SK-N-SH (cell line): ENCODE data around the gene KRTAP4-3. TPM values are rescaled to one million over a fixed set of nuclear protein-coding genes. Genes with fewer than 3 reads are reported as not detected.

Experiments
- CTCF ChIA-PET: fragments of 300-600, 350-600 bp; formaldehyde crosslinking; extraction: SDS; loops from one replicate; lab custom pipeline; 2021; lab: Yijun Ruan, JAX
- POLR2A ChIA-PET: fragments of 350-600 bp; sonication (Branson Sonifier 250); formaldehyde crosslinking; extraction: SDS; loops from one replicate; lab custom pipeline; 2020; ENCODE audit warnings: antibody characterized with exemption, inconsistent platforms; lab: Yijun Ruan, JAX
- DNase-seq: peaks from one replicate; pipeline ENCODE4 v3.0.0; 2012
- H2AFZ ChIP-seq: fragments of 200-600 bp; sonication (generic); 2 replicates; pipeline ENCODE4 v1.8.1; 2016; ENCODE audit warnings: antibody characterized with exemption, mild to moderate bottlenecking, low read depth
- H3F3A ChIP-seq: fragments of 200-600 bp; sonication (generic); replicated peaks from 2 replicates; pipeline ENCODE3; 2016; ENCODE audit warnings: antibody characterized with exemption, mild to moderate bottlenecking; ENCODE audit not compliant: insufficient read depth
- H3K27ac ChIP-seq, 2 experiments: fragments of 200-500 bp in 1 of 2; fragments of 200-600 bp in 1 of 2; sonication (Bioruptor generic) in 1 of 2; sonication (generic), shearing (Covaris generic) in 1 of 2; 2 replicates each; pipeline versions ENCODE4 v1.5.1 to v1.6.1; 2014 to 2016; ENCODE audit warnings: low read depth in 2 of 2, inconsistent platforms in 1 of 2, low read length in 1 of 2, mild to moderate bottlenecking in 1 of 2, mixed read lengths in 1 of 2
- H3K27me3 ChIP-seq: fragments of 200-600 bp; sonication (generic), shearing (Covaris generic); 2 replicates; pipeline ENCODE4 v1.6.1; 2016; ENCODE audit warnings: mixed run types; ENCODE audit not compliant: insufficient read depth
- H3K36me3 ChIP-seq, 2 experiments: fragments of 200-500 bp in 1 of 2; fragments of 200-600 bp in 1 of 2; sonication (Bioruptor generic) in 1 of 2; sonication (generic) in 1 of 2; replicated peaks in 1 of 2; 2 replicates each; pipeline versions ENCODE3 to v1.5.1; 2014 to 2016; ENCODE audit warnings: low read length in 1 of 2, mild to moderate bottlenecking in 1 of 2; ENCODE audit not compliant: insufficient read depth in 2 of 2, control insufficient read depth in 1 of 2
- H3K4me1 ChIP-seq, 2 experiments: fragments of 200-500 bp in 1 of 2; fragments of 200-600 bp in 1 of 2; sonication (Bioruptor generic) in 1 of 2; sonication (generic), shearing (Covaris generic) in 1 of 2; 2 replicates each; pipeline versions ENCODE4 v1.5.1 to v1.6.1; 2014 to 2016; ENCODE audit warnings: low read depth in 1 of 2, low read length in 1 of 2, mixed run types in 1 of 2; ENCODE audit not compliant: insufficient read depth in 2 of 2, control insufficient read depth in 1 of 2
- H3K4me2 ChIP-seq: fragments of 200-600 bp; sonication (generic), shearing (Covaris generic); 2 replicates; pipeline ENCODE4 v1.6.1; 2017; ENCODE audit warnings: mixed run types
- H3K4me3 ChIP-seq, 2 experiments: fragments of 200-500 bp in 1 of 2; fragments of 200-600 bp in 1 of 2; sonication (Bioruptor generic) in 1 of 2; sonication (generic), shearing (Covaris generic) in 1 of 2; 2 replicates each; pipeline versions ENCODE4 v1.5.1 to v1.8.1; 2014 to 2016; ENCODE audit warnings: low read depth in 2 of 2, inconsistent platforms in 1 of 2, low read length in 1 of 2, mild to moderate bottlenecking in 1 of 2, mixed read lengths in 1 of 2, moderate library complexity in 1 of 2
- H3K79me2 ChIP-seq: fragments of 200-600 bp; sonication (generic); 2 replicates; pipeline ENCODE4 v1.8.1; 2017; ENCODE audit warnings: mild to moderate bottlenecking; ENCODE audit not compliant: insufficient read depth
- H3K9ac ChIP-seq: fragments of 200-600 bp; sonication (generic); 2 replicates; pipeline ENCODE4 v1.6.1; 2017; ENCODE audit warnings: mixed run types
- H3K9me2 ChIP-seq: fragments of 200-600 bp; sonication (generic); 2 replicates; pipeline ENCODE4 v1.6.1; 2017; ENCODE audit warnings: mixed run types
- H3K9me3 ChIP-seq: fragments of 200-600 bp; sonication (generic); 2 replicates; pipeline ENCODE4 v1.6.1; 2017; ENCODE audit warnings: mixed run types, mild to moderate bottlenecking, moderate library complexity
- H4K20me1 ChIP-seq: fragments of 200-600 bp; sonication (generic); 2 replicates; pipeline ENCODE4 v1.6.1; 2017; ENCODE audit warnings: mild to moderate bottlenecking, mixed run types; ENCODE audit not compliant: insufficient read depth
- CHD2 ChIP-seq: fragments of 150-350 bp; IDR thresholded peaks from 2 replicates; pipeline ENCODE4 v1.6.1; 2018; ENCODE audit warnings: low read length; ENCODE audit not compliant: partially characterized antibody
- FOXM1 ChIP-seq: IDR thresholded peaks from 2 replicates; pipeline ENCODE4 v1.4.0; 2012; ENCODE audit warnings: low read depth, mild to moderate bottlenecking
- GATA2 ChIP-seq: sonication (generic); formaldehyde crosslinking; IDR thresholded peaks from 2 replicates; pipeline ENCODE4 v1.5.0; 2020; ENCODE audit warnings: mild to moderate bottlenecking, missing genetic modification reagents
- RXRA ChIP-seq: IDR thresholded peaks from 2 replicates; pipeline ENCODE4 v1.4.0; 2012; ENCODE audit warnings: low read depth, mild to moderate bottlenecking, borderline replicate concordance
- TAF1 ChIP-seq: IDR thresholded peaks from 2 replicates; pipeline ENCODE4 v1.6.1; 2012; ENCODE audit warnings: low read depth, mild to moderate bottlenecking, low read length, moderate library complexity, borderline replicate concordance
- YY1 ChIP-seq: IDR thresholded peaks from 2 replicates; pipeline ENCODE4 v1.4.0; 2012; ENCODE audit warnings: low read depth, mild to moderate bottlenecking
- WGBS: methylation state at CpG from one replicate; pipeline ENCODE4 v1.1.6; 2017; ENCODE audit warnings: low lambda C conversion rate; 5-methylcytosine and 5-hydroxymethylcytosine counted together
- polyA plus RNA-seq, 3 experiments: library from polyadenylated mRNA; depleted of rRNA; stranded (reverse); fragments of >200 nt; gene quantifications; 2 replicates each; pipeline ENCODE4 v1.2.3, GENCODE V29; 2012
- TF ChIP-seq, protein P1 (sequence below): IDR thresholded peaks from 2 replicates; pipeline ENCODE4 v1.6.1; 2012; ENCODE audit warnings: mild to moderate bottlenecking, low read depth, low read length, moderate library complexity
- TF ChIP-seq, protein P2 (sequence below): IDR thresholded peaks from 2 replicates; pipeline ENCODE4 v1.4.0; 2012; ENCODE audit warnings: low read depth, borderline replicate concordance
- TF ChIP-seq, protein P3 (sequence below): fragments of 200-600 bp; sonication (generic); IDR thresholded peaks from 2 replicates; pipeline ENCODE4 v1.6.1; 2017; ENCODE audit warnings: antibody characterized with exemption, mild to moderate bottlenecking, moderate library complexity
- TF ChIP-seq, protein P4 (sequence below): IDR thresholded peaks from 2 replicates; pipeline ENCODE4 v1.4.0; 2012; ENCODE audit warnings: low read depth
- TF ChIP-seq, protein P5 (sequence below): IDR thresholded peaks from 2 replicates; pipeline ENCODE4 v1.4.0; 2012; ENCODE audit warnings: low read depth, borderline replicate concordance

KRTAP4-3 gene
- polyA plus RNA-seq, 1 of the 3 experiments (the other 2 are of a cell fraction) = not detected

DNA sequence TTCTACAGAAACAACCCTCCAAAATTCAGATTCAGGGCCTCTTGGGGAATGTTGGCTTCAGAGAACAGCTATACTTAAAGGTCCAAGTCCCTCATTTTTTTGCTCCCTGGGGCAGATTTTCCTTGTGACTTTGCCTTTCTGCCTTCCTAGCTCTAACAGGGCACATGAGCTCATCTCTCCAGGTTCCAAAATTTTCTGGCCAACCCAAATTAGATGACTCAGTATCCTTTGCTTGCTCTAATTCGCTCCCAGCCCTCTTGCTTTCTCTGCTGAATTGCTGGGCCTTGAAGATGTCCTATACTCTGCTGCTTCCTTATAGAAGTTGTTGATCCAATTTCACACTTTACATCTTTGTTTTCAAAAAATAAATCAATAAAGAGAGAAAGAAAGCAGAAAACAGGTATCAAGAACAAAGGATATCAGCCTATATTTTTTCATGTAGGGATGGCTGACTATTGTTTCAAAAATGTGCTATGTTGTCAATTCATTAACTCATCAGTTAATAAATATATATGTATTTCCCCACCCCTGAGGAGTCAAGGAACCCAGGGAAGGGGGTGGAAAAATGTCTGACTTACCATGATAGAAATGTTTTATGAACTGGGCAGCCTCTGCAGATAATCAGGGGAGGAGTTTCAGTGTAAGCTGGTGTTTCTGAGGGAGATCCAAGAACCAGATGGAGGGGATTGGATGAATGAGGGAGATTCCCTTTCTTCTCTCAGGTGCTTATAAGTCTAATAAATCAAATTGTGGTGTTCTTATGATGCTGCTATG lies 11.0 kb upstream of the KRTAP4-3 start:
- H3K9me2 ChIP-seq = no peaks in the 10 kb centered on the region
- H3K4me1 ChIP-seq = no peaks in the 10 kb centered on the region
- H3K36me3 ChIP-seq = no peaks in the 10 kb centered on the region
- TF ChIP-seq FOXM1 = no peak
- TF ChIP-seq, protein P1, sequence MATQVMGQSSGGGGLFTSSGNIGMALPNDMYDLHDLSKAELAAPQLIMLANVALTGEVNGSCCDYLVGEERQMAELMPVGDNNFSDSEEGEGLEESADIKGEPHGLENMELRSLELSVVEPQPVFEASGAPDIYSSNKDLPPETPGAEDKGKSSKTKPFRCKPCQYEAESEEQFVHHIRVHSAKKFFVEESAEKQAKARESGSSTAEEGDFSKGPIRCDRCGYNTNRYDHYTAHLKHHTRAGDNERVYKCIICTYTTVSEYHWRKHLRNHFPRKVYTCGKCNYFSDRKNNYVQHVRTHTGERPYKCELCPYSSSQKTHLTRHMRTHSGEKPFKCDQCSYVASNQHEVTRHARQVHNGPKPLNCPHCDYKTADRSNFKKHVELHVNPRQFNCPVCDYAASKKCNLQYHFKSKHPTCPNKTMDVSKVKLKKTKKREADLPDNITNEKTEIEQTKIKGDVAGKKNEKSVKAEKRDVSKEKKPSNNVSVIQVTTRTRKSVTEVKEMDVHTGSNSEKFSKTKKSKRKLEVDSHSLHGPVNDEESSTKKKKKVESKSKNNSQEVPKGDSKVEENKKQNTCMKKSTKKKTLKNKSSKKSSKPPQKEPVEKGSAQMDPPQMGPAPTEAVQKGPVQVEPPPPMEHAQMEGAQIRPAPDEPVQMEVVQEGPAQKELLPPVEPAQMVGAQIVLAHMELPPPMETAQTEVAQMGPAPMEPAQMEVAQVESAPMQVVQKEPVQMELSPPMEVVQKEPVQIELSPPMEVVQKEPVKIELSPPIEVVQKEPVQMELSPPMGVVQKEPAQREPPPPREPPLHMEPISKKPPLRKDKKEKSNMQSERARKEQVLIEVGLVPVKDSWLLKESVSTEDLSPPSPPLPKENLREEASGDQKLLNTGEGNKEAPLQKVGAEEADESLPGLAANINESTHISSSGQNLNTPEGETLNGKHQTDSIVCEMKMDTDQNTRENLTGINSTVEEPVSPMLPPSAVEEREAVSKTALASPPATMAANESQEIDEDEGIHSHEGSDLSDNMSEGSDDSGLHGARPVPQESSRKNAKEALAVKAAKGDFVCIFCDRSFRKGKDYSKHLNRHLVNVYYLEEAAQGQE = no peak
- TF ChIP-seq CHD2 = no peak
- TF ChIP-seq, protein P2, sequence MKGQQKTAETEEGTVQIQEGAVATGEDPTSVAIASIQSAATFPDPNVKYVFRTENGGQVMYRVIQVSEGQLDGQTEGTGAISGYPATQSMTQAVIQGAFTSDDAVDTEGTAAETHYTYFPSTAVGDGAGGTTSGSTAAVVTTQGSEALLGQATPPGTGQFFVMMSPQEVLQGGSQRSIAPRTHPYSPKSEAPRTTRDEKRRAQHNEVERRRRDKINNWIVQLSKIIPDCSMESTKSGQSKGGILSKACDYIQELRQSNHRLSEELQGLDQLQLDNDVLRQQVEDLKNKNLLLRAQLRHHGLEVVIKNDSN = no peak
- TF ChIP-seq, protein P3, sequence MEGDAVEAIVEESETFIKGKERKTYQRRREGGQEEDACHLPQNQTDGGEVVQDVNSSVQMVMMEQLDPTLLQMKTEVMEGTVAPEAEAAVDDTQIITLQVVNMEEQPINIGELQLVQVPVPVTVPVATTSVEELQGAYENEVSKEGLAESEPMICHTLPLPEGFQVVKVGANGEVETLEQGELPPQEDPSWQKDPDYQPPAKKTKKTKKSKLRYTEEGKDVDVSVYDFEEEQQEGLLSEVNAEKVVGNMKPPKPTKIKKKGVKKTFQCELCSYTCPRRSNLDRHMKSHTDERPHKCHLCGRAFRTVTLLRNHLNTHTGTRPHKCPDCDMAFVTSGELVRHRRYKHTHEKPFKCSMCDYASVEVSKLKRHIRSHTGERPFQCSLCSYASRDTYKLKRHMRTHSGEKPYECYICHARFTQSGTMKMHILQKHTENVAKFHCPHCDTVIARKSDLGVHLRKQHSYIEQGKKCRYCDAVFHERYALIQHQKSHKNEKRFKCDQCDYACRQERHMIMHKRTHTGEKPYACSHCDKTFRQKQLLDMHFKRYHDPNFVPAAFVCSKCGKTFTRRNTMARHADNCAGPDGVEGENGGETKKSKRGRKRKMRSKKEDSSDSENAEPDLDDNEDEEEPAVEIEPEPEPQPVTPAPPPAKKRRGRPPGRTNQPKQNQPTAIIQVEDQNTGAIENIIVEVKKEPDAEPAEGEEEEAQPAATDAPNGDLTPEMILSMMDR = no peak
- no peak for TF ChIP-seq TAF1
- no peak for TF ChIP-seq RXRA
- TF ChIP-seq GATA2 = no peak
- TF ChIP-seq, protein P4, sequence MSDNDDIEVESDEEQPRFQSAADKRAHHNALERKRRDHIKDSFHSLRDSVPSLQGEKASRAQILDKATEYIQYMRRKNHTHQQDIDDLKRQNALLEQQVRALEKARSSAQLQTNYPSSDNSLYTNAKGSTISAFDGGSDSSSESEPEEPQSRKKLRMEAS = no peak
- TF ChIP-seq, protein P5, sequence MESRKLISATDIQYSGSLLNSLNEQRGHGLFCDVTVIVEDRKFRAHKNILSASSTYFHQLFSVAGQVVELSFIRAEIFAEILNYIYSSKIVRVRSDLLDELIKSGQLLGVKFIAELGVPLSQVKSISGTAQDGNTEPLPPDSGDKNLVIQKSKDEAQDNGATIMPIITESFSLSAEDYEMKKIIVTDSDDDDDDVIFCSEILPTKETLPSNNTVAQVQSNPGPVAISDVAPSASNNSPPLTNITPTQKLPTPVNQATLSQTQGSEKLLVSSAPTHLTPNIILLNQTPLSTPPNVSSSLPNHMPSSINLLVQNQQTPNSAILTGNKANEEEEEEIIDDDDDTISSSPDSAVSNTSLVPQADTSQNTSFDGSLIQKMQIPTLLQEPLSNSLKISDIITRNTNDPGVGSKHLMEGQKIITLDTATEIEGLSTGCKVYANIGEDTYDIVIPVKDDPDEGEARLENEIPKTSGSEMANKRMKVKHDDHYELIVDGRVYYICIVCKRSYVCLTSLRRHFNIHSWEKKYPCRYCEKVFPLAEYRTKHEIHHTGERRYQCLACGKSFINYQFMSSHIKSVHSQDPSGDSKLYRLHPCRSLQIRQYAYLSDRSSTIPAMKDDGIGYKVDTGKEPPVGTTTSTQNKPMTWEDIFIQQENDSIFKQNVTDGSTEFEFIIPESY = no peak
- TF ChIP-seq YY1 = no peak
- no peaks in the 10 kb centered on the region for H3K9me3 ChIP-seq
- no peaks in the 10 kb centered on the region for H4K20me1 ChIP-seq
- no peak overlapping the region for H3K4me2 ChIP-seq
- no peaks in the 10 kb centered on the region for H3K79me2 ChIP-seq
- no peak overlapping the region for H3K4me3 ChIP-seq
- DNase-seq = no peak
- CTCF ChIA-PET = no interaction called here
- no peaks in the 10 kb centered on the region for H3F3A ChIP-seq
- POLR2A ChIA-PET = no interaction called here
- H3K27ac ChIP-seq = no peak overlapping the region
- 25% methylated on average over 1 of the region's 1 CpG for WGBS
- no peak overlapping the region for H2AFZ ChIP-seq
- peaks cover 34% of the 10 kb centered on the region for H3K27me3 ChIP-seq
- H3K9ac ChIP-seq = no peak overlapping the region
